ENCODE results near the gene ROR1. TPM values are rescaled to one million over a fixed set of nuclear protein-coding genes. Genes with fewer than 3 reads are reported as not detected.

Gene ROR1
- polyA plus RNA-seq, 1 experiment = 7.1 TPM

DNA sequence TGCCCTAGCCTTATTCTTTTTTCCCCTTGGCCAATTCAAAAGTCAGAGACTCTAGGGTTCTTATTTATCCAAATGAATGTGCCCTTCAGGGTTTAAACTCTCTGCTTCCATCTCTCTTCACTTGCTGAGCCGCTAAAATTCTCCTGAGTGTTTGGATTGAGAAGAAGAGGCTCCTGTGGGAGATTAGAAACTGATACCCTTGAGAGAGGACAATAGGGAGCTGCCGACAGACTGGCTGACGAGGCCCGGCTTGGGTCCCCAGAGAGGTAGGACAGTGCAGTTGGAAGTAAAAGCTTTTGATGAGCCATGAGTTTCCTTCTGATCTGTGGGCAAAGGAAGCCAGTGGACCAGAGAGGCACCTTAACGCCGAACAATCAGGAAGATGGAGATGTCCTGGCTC, 388.3 kb downstream of the ROR1 start:
- no peak overlapping the region for H3K4me3 ChIP-seq (ENCODE audit: low read depth, low read length)
- no peak for DNase-seq (ENCODE audit: low read depth, low spot score)
- H3K27ac ChIP-seq (ENCODE audit: low read depth, low read length) = no peak overlapping the region
- TF ChIP-seq, protein P1, sequence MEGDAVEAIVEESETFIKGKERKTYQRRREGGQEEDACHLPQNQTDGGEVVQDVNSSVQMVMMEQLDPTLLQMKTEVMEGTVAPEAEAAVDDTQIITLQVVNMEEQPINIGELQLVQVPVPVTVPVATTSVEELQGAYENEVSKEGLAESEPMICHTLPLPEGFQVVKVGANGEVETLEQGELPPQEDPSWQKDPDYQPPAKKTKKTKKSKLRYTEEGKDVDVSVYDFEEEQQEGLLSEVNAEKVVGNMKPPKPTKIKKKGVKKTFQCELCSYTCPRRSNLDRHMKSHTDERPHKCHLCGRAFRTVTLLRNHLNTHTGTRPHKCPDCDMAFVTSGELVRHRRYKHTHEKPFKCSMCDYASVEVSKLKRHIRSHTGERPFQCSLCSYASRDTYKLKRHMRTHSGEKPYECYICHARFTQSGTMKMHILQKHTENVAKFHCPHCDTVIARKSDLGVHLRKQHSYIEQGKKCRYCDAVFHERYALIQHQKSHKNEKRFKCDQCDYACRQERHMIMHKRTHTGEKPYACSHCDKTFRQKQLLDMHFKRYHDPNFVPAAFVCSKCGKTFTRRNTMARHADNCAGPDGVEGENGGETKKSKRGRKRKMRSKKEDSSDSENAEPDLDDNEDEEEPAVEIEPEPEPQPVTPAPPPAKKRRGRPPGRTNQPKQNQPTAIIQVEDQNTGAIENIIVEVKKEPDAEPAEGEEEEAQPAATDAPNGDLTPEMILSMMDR (IDR thresholded peaks at IDR 0.05; ENCODE audit: low read depth, low read length) = no peak
- CTCF ChIA-PET = no interaction called here
- H3K9me3 ChIP-seq (ENCODE audit: control insufficient read depth, insufficient read depth, low read length) = no peaks in the 10 kb centered on the region
- H3K27me3 ChIP-seq (ENCODE audit: control insufficient read depth, insufficient read depth, low read length) = no peaks in the 10 kb centered on the region
- POLR2A ChIA-PET = no interaction called here

DNA sequence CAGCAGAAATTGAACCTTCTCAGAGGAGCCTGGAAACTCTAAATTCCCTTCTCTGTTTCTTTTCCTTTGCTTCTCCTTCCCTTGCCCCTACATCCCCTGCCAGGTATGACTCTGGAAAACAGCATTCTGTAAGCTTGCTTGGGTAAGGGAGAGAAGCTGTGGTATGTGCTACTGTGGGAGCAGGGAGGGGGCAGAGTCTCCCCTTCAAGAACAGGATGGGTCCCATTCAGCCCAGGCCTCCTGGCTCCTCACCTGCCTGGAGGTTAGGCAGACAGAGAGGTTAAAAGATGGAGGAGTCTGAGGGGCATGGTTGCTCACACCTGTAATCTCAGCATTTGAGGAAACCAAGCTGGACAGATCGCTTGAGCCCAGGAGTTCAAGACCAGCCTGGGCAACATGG, 389.0 kb downstream of the ROR1 start:
- no peaks in the 10 kb centered on the region for H3K9me3 ChIP-seq (ENCODE audit: control insufficient read depth, insufficient read depth, low read length)
- ChIA-PET CTCF (interaction anchor here (0.8 to 2.6 kb wide), 12 partner anchors 12 to 605 kb away, joined by 3 to 17 read pairs (median 5); no protein-coding TSS in a partner anchor), POLR2A (interaction anchor here (0.7 kb wide), 1 partner anchor 840 kb away, joined by 4 read pairs; no protein-coding TSS in a partner anchor)
- no peak overlapping the region for H3K27ac ChIP-seq (ENCODE audit: low read depth, low read length)
- H3K4me3 ChIP-seq (ENCODE audit: low read depth, low read length) = no peak overlapping the region
- DNase-seq (ENCODE audit: low read depth, low spot score) = no peak
- H3K27me3 ChIP-seq (ENCODE audit: control insufficient read depth, insufficient read depth, low read length) = no peaks in the 10 kb centered on the region
- TF ChIP-seq, protein P1 (IDR thresholded peaks at IDR 0.05; ENCODE audit: low read depth, low read length) = no peak

DNA sequence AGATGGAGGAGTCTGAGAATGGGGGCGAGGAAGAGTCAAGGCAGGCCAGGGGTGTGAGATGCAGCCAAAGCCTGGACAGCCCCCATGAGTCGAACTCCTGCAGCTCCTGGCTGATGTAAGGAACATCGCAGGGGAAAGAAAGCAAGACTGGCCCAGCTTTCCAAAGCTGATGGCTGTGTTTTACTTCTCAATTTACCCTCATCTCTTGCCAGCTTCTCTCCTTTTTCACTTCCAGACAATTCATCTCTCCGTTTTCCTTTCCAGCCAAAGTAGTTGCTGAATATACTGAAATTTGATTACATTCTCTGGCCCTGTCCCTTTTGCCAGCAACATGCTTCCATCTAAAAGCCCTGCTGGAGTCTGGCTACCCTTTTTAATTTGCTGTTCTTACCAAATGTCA, 389.6 kb downstream of the ROR1 start:
- Histone ChIP-seq H3K9me3 (ENCODE audit: control insufficient read depth, insufficient read depth, low read length) (no peaks in the 10 kb centered on the region), H3K27ac (ENCODE audit: low read depth, low read length) (no peak overlapping the region), H3K4me3 (ENCODE audit: low read depth, low read length) (no peak overlapping the region), H3K27me3 (ENCODE audit: control insufficient read depth, insufficient read depth, low read length) (no peaks in the 10 kb centered on the region)
- POLR2A ChIA-PET = interaction anchor here (0.7 kb wide), 2 partner anchors 26 to 839 kb away, joined by 3 to 4 read pairs; no protein-coding TSS in a partner anchor
- no peak for DNase-seq (ENCODE audit: low read depth, low spot score)
- CTCF ChIA-PET = interaction anchor here (0.7 to 2.6 kb wide), 22 partner anchors 9 to 606 kb away, joined by 3 to 17 read pairs (median 4); no protein-coding TSS in a partner anchor
- TF ChIP-seq, protein P1 (IDR thresholded peaks at IDR 0.05; ENCODE audit: low read depth, low read length) = no peak

DNA sequence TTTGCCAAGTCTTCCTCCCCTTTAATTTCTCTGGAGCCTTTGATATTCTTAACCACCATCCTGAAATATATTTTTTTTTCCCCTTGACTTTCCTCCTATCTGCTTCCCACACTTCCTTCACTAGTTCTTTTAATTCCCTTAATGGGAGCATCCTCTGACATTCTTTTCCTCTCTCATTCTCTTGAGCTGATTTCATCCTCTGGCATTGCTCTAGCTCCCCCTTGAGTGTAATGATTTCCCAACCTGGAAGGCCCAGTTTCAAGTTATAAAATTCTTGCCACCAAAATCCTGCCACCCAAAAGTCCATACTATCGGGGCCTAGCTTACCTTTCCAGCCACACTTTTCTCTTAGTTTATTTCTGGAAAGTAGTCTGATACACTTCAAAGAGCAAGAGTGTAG, 390.2 kb downstream of the ROR1 start:
- ChIA-PET CTCF (interaction anchor here (0.6 to 2.6 kb wide), 23 partner anchors 9 to 606 kb away, joined by 3 to 17 read pairs (median 4); no protein-coding TSS in a partner anchor), POLR2A (interaction anchor here (0.7 kb wide), 1 partner anchor 27 kb away, joined by 3 read pairs; no protein-coding TSS in a partner anchor)
- DNase-seq (ENCODE audit: low read depth, low spot score) = no peak
- no peak overlapping the region for H3K27ac ChIP-seq (ENCODE audit: low read depth, low read length)
- no peak overlapping the region for H3K4me3 ChIP-seq (ENCODE audit: low read depth, low read length)
- H3K27me3 ChIP-seq (ENCODE audit: control insufficient read depth, insufficient read depth, low read length) = no peaks in the 10 kb centered on the region
- H3K9me3 ChIP-seq (ENCODE audit: control insufficient read depth, insufficient read depth, low read length) = no peaks in the 10 kb centered on the region
- TF ChIP-seq, protein P1 (IDR thresholded peaks at IDR 0.05; ENCODE audit: low read depth, low read length) = peak; percentile 69

DNA sequence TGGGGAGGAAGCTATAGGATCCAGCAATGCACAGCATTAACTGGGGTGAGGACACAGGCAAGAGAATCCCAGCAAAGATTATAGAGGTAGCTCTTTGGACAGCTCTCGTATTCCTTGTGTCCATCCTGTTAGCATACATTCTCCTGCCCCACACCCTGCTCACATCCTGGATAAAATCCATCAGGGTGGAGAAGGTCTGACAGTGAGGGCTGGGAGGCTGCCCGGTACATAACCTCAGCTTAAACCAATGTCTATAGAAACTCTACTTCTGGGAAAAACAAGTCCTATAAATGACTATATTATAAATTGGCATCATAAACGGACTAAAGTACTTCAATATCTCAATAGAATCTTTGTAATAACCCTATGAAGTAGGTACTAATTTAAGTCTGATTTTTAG, 392.8 kb downstream of the ROR1 start:
- H3K4me3 ChIP-seq (ENCODE audit: low read depth, low read length) = no peak overlapping the region
- TF ChIP-seq, protein P1 (IDR thresholded peaks at IDR 0.05; ENCODE audit: low read depth, low read length) = no peak
- DNase-seq (ENCODE audit: low read depth, low spot score) = no peak
- no peaks in the 10 kb centered on the region for H3K27me3 ChIP-seq (ENCODE audit: control insufficient read depth, insufficient read depth, low read length)
- CTCF ChIA-PET = interaction anchor here (3.3 kb wide), 1 partner anchor 30 kb away, joined by 19 read pairs; no protein-coding TSS in a partner anchor
- POLR2A ChIA-PET = no interaction called here
- H3K27ac ChIP-seq (ENCODE audit: low read depth, low read length) = no peak overlapping the region
- no peaks in the 10 kb centered on the region for H3K9me3 ChIP-seq (ENCODE audit: control insufficient read depth, insufficient read depth, low read length)
